Fibroblast of the conjunctiva (primary cell): Measurements from ENCODE around the gene ARHGAP33.

ENCODE experiments used
- DNase-seq: peaks from one replicate; pipeline ENCODE4 v3.0.0-alpha.2; 2010; ENCODE audit warnings: low read depth

ARHGAP33 gene, protein sequence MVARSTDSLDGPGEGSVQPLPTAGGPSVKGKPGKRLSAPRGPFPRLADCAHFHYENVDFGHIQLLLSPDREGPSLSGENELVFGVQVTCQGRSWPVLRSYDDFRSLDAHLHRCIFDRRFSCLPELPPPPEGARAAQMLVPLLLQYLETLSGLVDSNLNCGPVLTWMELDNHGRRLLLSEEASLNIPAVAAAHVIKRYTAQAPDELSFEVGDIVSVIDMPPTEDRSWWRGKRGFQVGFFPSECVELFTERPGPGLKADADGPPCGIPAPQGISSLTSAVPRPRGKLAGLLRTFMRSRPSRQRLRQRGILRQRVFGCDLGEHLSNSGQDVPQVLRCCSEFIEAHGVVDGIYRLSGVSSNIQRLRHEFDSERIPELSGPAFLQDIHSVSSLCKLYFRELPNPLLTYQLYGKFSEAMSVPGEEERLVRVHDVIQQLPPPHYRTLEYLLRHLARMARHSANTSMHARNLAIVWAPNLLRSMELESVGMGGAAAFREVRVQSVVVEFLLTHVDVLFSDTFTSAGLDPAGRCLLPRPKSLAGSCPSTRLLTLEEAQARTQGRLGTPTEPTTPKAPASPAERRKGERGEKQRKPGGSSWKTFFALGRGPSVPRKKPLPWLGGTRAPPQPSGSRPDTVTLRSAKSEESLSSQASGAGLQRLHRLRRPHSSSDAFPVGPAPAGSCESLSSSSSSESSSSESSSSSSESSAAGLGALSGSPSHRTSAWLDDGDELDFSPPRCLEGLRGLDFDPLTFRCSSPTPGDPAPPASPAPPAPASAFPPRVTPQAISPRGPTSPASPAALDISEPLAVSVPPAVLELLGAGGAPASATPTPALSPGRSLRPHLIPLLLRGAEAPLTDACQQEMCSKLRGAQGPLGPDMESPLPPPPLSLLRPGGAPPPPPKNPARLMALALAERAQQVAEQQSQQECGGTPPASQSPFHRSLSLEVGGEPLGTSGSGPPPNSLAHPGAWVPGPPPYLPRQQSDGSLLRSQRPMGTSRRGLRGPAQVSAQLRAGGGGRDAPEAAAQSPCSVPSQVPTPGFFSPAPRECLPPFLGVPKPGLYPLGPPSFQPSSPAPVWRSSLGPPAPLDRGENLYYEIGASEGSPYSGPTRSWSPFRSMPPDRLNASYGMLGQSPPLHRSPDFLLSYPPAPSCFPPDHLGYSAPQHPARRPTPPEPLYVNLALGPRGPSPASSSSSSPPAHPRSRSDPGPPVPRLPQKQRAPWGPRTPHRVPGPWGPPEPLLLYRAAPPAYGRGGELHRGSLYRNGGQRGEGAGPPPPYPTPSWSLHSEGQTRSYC

DNA sequence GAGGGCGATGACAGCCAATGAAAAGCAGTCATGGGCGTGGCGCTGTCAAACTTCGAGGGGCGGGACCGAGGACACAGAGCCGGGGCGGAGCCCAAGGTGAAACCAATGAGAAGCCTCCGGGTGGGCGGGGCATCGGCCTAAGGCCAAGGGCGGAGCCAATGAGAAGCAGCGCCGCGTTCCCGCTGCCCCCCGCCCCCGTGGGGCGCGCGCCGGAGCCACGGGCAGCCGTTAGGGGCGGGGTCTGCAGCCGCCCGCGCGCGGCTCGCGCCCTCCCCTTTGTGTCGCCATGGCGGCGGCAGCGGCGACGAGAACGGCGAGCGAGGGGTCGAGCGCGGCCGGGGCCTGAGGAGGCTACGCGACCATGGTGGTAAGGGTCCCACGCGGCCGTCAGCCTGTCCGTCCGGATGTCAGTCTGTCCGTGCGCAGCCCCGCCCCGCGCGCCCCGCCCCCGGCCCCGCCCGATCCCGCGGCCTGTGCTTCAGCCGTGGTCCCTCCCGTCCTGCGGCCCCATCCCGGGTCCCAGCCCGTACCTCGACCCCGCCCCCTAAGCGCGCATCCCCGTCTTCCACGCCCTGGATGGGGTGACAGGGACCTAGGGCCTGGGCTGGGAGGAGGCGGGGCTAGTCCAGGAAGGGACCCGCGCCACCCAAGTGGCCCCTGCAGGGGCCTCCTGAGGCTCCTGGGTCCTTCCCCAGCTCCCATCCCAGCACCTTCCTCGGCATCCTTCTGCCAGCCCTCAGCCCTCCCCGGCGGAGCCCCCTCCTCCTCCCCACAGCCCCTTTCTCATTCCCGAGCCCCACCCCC lies at the start of gene ARHGAP33:
Gene ARHGAP33, plus strand, starts transcription at position 267 of the 804 bp plus-strand sequence. Its CDS starts 95 bp downstream, at position 362.
- peak; percentile 88 for DNase-seq

DNA sequence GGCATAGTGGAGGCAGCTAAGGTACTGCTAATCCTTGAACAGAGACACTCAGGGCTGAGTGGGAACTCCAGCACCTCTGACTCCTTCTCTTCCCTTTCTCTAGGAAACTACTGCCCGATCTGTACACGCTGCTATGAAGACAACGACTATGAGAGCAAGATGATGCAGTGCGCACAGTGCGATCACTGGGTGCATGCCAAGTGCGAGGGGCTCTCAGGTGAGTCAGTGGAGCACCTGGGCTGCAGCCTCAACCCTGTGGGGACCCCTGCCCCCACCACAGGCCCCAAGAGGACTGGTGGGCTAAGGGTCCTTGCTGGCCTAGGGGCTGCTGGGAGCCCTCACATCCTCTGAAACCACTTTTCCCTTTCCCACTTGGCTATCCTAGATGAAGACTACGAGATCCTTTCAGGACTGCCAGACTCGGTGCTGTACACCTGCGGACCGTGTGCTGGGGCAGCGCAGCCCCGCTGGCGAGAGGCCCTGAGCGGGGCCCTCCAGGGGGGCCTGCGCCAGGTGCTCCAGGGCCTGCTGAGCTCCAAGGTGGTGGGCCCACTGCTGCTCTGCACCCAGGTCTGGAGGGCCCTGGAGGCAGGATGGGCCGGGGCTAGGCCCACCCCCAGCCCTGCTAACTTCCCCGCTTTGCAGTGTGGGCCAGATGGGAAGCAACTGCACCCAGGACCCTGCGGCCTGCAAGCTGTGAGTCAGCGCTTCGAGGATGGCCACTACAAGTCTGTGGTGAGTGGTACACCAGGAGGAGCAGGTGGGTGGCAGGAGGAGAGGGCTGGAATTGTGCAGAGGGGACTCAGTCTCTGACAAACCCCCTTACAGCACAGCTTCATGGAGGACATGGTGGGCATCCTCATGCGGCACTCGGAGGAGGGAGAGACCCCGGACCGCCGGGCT lies 48.1 kb upstream of the ARHGAP33 start:
- no peak for DNase-seq

DNA sequence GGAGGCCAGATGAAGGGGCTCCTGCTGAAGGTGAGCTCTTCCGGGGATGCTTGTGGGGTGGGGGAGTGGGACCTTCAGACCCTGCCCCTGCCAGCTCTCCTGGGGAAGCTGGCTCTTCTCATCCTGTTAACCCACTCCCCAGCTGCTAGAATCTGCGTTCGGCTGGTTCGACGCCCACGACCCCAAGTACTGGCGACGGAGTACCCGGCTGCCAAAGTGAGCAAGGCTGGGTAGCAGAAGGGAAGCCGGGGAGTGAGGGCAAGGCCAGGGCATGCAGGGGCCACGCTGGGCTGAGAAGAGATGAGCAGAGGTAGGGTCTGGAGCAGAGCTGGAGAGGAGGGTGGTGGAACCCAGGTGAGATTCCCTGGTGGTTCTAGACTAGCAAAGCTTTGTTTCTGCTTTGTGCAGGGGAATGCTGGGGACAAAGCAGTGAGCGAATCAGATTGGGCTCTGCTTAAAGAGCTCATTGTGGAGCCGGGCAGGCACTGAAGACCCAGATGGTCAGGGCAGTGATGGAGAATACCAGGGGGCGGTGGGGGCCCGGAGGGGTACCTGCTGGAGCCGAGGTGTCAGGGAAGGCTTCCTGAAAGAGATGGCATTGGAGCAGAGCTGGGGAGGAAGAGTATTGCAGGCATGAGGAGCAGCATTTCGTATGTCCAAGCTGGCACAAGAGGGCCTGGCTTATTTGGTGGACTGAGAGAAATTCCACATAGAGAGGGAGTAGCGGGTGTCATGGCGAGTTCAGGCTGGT lies 47.2 kb upstream of the ARHGAP33 start:
- no peak for DNase-seq

DNA sequence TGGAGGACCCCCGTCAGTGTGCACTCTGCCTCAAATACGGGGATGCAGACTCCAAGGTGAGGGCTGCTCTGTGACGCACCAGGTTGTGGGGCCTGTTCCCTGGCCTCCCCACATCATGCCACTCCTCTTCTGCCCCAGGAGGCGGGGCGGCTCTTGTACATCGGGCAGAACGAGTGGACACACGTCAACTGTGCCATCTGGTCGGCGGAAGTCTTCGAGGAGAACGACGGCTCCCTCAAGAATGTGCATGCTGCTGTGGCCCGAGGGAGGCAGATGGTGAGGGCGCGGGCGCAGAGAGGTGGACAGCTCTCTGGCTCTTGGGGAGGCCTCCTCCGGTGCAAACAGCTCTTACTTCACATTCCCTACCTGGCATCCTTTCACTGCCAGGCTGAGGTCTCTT lies 46.3 kb upstream of the ARHGAP33 start:
- DNase-seq, result no peak

DNA sequence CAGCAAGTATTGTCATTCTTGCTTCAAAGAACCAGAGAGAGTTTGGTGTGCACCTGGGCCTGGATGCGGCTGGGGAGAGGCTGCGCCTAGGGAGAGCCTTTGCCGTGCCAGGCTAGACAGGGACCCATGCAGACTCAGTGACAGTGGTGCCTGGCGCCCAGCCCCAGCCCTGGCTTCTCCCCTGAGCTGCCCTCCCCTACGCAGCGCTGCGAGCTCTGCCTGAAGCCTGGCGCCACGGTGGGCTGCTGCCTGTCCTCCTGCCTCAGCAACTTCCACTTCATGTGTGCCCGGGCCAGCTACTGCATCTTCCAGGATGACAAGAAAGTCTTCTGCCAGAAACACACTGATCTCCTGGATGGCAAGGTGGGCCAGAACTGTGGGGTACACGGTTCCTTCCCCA lies 45.6 kb upstream of the ARHGAP33 start:
- DNase-seq, result no peak

DNA sequence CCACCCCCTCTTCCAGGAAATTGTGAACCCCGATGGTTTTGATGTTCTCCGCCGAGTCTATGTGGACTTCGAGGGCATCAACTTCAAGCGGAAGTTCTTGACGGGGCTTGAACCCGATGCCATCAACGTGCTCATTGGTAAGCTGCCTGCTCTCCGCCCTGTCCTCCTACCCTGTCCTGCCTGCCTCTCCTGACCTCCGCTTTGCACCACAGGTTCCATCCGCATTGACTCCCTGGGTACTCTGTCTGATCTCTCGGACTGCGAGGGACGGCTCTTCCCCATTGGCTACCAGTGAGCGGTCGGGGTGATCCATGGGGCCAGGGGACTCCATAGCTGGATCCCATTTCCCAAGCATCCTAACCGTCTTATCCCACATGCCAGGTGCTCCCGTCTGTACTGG lies 45.0 kb upstream of the ARHGAP33 start:
- no peak for DNase-seq

DNA sequence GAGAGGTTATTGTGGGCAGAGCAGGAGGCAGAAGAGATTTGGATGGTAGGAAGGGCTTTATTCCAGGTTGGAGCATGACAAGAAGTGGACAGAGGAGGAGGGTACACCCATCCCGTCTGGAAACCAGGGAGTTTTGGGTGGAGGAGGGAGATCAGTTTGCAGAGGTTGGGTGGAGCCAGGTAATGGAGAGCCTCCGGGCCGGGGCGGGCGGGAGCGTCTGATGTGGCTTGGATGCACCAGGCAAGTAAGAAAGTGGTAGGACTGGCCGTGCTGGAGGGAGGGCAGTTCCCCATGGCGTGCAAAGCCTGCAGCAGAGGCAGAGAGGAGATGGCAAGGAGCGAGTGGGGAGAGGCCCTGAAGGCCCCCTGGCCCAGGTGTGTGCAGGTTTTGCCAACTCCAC lies 44.0 kb upstream of the ARHGAP33 start:
- no peak for DNase-seq

DNA sequence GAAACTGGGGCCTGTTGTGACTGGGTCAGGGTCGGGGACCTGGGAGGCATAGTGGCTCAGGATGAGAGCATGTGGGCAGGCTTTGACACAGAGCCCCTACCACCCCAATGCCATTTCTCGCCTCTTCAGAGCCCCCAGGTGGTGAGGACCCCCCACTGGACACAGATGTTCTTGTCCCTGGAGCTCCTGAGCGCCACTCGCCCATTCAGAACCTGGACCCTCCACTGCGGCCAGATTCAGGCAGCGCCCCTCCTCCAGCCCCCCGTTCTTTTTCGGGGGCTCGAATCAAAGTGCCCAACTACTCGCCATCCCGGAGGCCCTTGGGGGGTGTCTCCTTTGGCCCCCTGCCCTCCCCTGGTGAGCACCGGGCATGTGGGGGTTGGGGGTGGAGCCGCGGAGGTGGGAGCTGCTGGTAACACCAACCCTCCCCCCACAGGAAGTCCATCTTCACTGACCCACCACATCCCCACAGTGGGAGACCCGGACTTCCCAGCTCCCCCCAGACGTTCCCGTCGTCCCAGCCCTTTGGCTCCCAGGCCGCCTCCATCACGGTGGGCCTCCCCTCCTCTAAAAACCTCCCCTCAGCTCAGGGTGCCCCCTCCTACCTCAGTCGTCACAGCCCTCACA lies 43.5 kb upstream of the ARHGAP33 start:
- no peak for DNase-seq

DNA sequence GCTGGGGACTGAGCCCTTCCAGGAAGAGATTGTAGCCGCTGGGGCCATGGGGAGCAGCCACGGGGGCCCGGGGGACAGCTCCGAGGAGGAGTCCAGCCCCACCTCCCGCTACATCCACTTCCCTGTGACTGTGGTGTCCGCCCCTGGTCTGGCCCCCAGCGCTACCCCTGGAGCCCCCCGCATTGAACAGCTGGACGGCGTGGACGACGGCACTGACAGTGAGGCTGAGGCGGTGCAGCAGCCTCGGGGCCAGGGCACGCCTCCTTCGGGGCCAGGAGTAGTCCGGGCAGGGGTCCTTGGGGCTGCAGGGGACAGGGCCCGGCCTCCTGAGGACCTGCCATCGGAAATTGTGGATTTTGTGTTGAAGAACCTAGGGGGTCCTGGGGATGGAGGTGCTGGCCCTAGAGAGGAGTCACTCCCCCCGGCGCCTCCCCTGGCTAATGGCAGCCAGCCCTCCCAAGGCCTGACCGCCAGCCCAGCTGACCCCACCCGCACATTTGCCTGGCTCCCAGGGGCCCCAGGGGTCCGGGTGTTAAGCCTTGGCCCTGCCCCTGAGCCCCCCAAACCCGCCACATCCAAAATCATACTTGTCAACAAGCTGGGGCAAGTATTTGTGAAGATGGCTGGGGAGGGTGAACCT lies 42.7 kb upstream of the ARHGAP33 start:
- no peak for DNase-seq

DNA sequence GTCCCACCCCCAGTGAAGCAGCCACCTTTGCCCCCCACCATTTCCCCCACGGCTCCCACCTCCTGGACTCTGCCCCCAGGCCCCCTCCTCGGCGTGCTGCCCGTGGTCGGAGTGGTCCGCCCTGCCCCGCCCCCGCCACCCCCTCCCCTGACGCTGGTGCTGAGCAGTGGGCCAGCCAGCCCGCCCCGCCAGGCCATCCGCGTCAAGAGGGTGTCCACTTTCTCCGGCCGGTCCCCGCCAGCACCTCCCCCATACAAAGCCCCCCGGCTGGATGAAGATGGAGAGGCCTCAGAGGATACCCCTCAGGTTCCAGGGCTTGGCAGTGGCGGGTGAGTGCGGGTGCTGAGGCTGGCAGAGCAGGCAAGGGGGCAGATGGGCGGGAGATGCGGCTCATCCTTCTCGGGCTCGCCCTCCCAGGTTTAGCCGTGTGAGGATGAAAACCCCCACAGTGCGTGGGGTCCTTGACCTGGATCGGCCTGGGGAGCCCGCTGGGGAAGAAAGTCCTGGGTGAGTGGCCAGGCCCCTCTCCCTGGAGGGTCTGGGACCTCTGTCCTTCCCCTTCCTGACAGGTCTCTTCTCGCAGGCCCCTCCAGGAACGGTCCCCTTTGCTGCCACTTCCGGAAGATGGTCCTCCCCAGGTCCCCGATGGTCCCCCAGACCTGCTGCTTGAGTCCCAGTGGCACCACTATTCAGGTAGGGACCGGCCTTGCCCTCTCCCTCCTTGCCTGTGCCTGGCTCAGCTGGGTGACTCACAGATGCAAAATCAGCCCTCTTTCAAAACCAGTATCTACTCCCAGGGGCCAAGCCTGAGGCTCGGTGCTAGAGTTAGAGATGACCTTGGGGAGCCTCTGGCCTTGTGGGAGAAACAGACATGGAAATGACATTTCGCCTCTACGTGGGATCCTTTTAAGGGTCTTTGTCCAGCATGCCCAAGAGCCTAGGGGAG lies 41.9 kb upstream of the ARHGAP33 start:
- DNase-seq, result no peak

DNA sequence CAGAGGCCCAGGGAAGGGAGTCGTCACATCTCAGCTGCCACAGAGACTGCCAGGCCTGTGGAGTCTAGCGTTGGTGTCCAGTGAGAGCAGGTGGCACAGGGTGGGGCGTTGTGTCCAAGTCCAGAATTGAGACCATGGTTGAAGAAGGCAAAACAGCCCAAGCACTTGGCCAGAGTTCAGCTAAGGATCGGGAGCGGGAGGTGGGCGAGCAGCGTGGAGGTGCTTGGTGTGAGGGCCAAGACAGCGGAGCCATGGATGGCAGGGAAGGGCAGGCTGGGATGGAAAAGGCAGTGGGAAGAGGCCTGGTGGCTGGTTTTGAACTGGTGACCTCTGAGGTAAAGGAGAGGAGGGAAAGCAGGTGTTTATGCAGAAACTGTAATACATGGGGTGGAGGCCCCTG lies 41.1 kb upstream of the ARHGAP33 start:
- no peak for DNase-seq

DNA sequence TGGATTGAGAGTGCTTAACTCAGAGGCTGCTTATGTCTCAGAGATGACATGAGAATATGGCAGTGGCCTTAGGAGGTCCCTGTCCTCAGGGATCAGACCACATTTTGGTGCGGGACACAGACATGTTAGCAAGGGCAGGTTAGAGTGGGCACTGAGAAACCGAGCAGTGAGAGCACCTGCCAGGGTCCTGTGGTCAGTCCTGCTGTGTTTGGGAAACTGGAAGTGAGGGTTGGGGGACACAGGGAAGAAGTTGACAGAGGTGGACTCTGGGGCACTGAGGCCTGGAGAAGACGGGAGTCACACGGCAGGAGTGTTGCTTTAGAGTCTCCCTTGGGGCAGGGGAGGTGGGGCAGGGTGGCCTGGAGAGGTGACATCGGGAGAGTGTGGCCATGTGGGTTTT lies 40.5 kb upstream of the ARHGAP33 start:
- no peak for DNase-seq

DNA sequence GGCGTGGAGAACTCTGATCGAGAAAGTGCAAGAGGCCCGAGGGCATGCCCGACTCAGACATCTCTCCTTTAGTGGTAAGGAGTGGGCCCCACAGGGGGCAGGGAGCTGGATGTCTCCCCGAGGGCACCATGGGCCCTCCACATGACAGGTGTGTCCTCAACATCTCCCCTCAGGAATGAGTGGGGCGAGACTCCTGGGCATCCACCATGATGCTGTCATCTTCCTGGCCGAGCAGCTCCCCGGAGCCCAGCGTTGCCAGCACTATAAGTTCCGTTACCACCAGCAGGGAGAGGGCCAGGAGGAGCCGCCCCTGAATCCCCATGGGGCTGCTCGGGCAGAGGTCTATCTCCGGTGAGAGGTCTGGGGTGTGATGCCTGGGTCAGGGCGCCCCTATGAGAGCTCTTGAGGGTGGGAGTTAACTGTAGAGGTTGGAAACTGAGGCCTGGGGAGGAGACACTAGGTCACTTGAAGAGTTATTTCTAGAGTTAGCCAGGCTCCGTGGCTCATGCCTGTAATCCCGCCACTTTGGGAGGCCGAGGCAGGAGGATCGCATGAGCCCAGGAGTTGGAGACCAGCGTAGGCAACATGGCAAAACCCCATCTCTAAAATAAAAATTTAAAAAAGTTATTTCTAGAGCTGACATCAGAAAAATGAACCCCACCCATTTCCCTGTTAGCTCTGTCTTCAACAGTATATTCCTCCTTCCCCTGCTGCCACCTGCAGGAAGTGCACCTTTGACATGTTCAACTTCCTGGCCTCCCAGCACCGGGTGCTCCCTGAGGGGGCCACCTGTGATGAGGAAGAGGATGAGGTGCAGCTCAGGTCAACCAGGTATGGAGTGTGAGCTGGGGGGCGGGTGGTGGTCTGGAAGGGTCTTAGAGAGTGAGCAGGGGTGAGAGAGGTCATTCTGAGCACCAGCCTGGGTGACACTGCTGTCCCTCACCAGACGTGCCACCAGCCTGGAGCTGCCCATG lies 38.2 kb upstream of the ARHGAP33 start:
- no peak for DNase-seq

DNA sequence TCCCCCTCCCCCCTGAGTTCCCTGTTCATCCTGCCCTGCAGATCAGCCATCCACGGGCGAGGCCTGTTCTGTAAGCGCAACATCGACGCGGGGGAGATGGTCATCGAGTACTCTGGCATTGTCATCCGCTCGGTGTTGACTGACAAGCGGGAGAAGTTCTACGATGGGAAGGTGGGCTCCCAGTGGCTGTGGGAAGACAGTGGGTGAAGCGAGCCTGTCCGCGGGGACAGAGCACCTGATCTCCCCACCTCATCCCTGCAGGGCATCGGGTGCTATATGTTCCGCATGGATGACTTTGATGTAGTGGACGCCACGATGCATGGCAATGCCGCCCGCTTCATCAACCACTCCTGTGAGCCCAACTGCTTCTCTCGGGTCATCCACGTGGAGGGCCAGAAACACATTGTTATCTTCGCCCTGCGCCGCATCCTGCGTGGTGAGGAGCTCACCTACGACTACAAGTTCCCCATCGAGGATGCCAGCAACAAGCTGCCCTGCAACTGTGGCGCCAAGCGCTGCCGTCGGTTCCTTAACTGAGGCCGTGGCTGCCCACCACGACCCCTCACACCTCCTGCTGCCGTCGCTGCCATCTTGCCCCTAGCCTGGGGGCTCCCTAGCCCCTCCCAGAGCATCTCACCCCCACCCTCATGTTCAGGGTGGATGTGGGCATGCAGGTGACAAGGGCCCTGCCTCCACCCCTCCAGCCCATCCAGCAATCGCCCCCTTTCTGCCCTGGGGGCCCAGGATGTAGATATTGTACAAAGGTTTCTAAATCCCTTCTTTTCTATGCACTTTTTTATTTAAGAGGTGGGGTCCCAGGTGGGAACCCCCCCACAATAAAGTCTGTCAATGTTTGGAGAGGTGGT lies 37.1 kb upstream of the ARHGAP33 start:
- DNase-seq, result no peak

DNA sequence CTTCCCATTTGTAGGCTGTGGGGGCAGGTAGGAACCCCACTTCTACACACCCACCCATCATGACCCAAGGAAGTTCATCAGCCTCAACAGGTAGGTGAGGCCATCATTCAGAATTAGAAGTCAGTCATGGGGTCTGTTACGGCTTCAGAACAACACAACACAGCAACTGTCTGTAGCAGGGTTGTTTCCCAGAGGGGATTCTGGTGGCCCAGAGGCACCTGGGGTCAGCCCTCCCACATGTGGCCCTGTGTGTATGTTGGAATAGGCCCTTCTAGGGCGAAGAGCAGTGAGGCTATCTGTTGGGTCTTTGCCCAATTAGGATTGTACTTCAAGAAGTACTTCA lies 36.5 kb upstream of the ARHGAP33 start:
- DNase-seq, result no peak
